ENCODE data around the gene PITHD1. TPM values are rescaled to one million over a fixed set of nuclear protein-coding genes. Genes with fewer than 3 reads are reported as not detected.

The PITHD1 gene
- 32.1 to 36.3 TPM (median 34.7 TPM) in 5 replicates for total RNA-seq (2022; extraction: Qiagen RNA extraction; ENCODE audit: low read depth)

GRCh38 chr1:23777979-23778814 is at the start of gene PITHD1:
TSS of gene PITHD1 (plus strand) at chr1:23778418. CDS start at chr1:23778516, 98 bp downstream.

GRCh38 chr1:23743287-23744152 is 34.7 kb upstream of the PITHD1 start, which contains the start of gene ELOA:
TSS of gene ELOA (plus strand) at chr1:23743471. CDS start at chr1:23743504, 33 bp downstream.

GRCh38 chr1:23790696-23791515 is 12.7 kb downstream of the PITHD1 start, which contains the start of gene LYPLA2:
TSS of gene LYPLA2 (plus strand) at chr1:23791145. CDS start at chr1:23792683, 1,538 bp downstream.

GRCh38 chr1:23800400-23801337 is 22.5 kb downstream of the PITHD1 start, which contains the start of gene GALE:
TSS of gene GALE (minus strand) at chr1:23800754. CDS start at chr1:23799007, 1,747 bp downstream.

GRCh38 chr1:23825076-23825761 is 47.0 kb downstream of the PITHD1 start, which contains the start of gene HMGCL:
TSS of gene HMGCL (minus strand) at chr1:23825429. CDS start at chr1:23825415, 14 bp downstream.

Other genes starting within 250 kb of the PITHD1 start
- 2.1 to 3.5 TPM (median 3.2 TPM) in 5 replicates for gene E2F2, start 247.2 kb upstream of the PITHD1 start, total RNA-seq (2022; extraction: Qiagen RNA extraction; ENCODE audit: low read depth)
- 230 to 501 TPM (median 359 TPM) in 5 replicates for gene ID3, start 218.9 kb upstream of the PITHD1 start, total RNA-seq (2022; extraction: Qiagen RNA extraction; ENCODE audit: low read depth)
- gene RPL11, start 86.6 kb upstream of the PITHD1 start, total RNA-seq (2022; extraction: Qiagen RNA extraction; ENCODE audit: low read depth) = 1,347 to 1,706 TPM (median 1,388 TPM) in 5 replicates
- 26.2 to 30.9 TPM (median 29.8 TPM) in 5 replicates for gene ELOA, start 34.9 kb upstream of the PITHD1 start, total RNA-seq (2022; extraction: Qiagen RNA extraction; ENCODE audit: low read depth)
- 46.7 to 62.0 TPM (median 56.5 TPM) in 5 replicates for gene LYPLA2, start 12.7 kb downstream of the PITHD1 start, total RNA-seq (2022; extraction: Qiagen RNA extraction; ENCODE audit: low read depth)
- gene GALE, start 22.3 kb downstream of the PITHD1 start, total RNA-seq (2022; extraction: Qiagen RNA extraction; ENCODE audit: low read depth) = 64.6 to 71.1 TPM (median 69.7 TPM) in 5 replicates
- gene HMGCL, start 47.0 kb downstream of the PITHD1 start, total RNA-seq (2022; extraction: Qiagen RNA extraction; ENCODE audit: low read depth) = 11.5 to 13.9 TPM (median 13.2 TPM) in 5 replicates
- gene FUCA1, start 89.9 kb downstream of the PITHD1 start, total RNA-seq (2022; extraction: Qiagen RNA extraction; ENCODE audit: low read depth) = 7.8 to 10.6 TPM (median 10.1 TPM) in 5 replicates
- gene CNR2, start 134.9 kb downstream of the PITHD1 start, total RNA-seq (2022; extraction: Qiagen RNA extraction; ENCODE audit: low read depth) = not detected in 5 replicates
- 33.3 to 43.8 TPM (median 41.5 TPM) in 5 replicates for gene PNRC2, start 181.4 kb downstream of the PITHD1 start, total RNA-seq (2022; extraction: Qiagen RNA extraction; ENCODE audit: low read depth)
- gene SRSF10, start 201.9 kb downstream of the PITHD1 start, total RNA-seq (2022; extraction: Qiagen RNA extraction; ENCODE audit: low read depth) = 70.2 to 112 TPM (median 95.3 TPM) in 5 replicates